ENCODE measurements around the gene NDUFAF3.

- TF ChIP-seq POLR2AphosphoS5 (IDR thresholded peaks at IDR 0.05), result peak in 2 of 3 donors; percentile 8 to 28
- TF ChIP-seq CTCF (IDR thresholded peaks at IDR 0.05 in 8 of 11, conservative IDR thresholded peaks at IDR 0.05 in 3 of 11), result peak in 10 of 11 experiments; percentile 15 to 75 (median 51)
- TF ChIP-seq POLR2A (IDR thresholded peaks at IDR 0.05), result no peak
Observed at GRCh38 chr3:49013738-49014660, 7.9 kb upstream of the NDUFAF3 start.

Data from spleen (tissue), 7 donors.